Inflammatory macrophage treated with lipopolysaccharide for 1 hour (primary cell): ENCODE results near the gene PRL.

Source experiments
- DNase-seq, 2 donors: peaks; one replicate each; pipeline ENCODE4 v3.0.0-alpha.2; 2020 to 2022

The PRL gene

GRCh38 chr6:22296936-22297335, at the start of gene PRL:
Gene PRL, minus strand, starts transcription at chr6:22297036. Its CDS starts 54 bp downstream, at chr6:22296982.
- DNase-seq, result no peak

- DNase-seq, result no peak
Observed at GRCh38 chr6:22343864-22344263, 47.0 kb upstream of the PRL start.

GRCh38 chr6:22334778-22335177, 37.9 kb upstream of the PRL start:
- no peak for DNase-seq

GRCh38 chr6:22333802-22334201, 37.0 kb upstream of the PRL start:
- no peak for DNase-seq

GRCh38 chr6:22332711-22333110, 35.9 kb upstream of the PRL start:
- no peak for DNase-seq

GRCh38 chr6:22332216-22332615, 35.4 kb upstream of the PRL start:
- no peak for DNase-seq

- no peak for DNase-seq
Observed at GRCh38 chr6:22330941-22331340, 34.1 kb upstream of the PRL start.

GRCh38 chr6:22328474-22328873, 31.6 kb upstream of the PRL start:
- DNase-seq, result no peak

- no peak for DNase-seq
Observed at GRCh38 chr6:22327881-22328280, 31.0 kb upstream of the PRL start.

GRCh38 chr6:22326500-22326899, 29.7 kb upstream of the PRL start:
- DNase-seq, result no peak

GRCh38 chr6:22325481-22325880, 28.6 kb upstream of the PRL start:
- DNase-seq, result no peak

GRCh38 chr6:22323848-22324247, 27.0 kb upstream of the PRL start:
- DNase-seq, result no peak

GRCh38 chr6:22322103-22323030, 25.5 kb upstream of the PRL start:
- DNase-seq, result no peak

- no peak for DNase-seq
Observed at GRCh38 chr6:22320750-22321149, 23.9 kb upstream of the PRL start.

- DNase-seq, result no peak
Observed at GRCh38 chr6:22318404-22318803, 21.6 kb upstream of the PRL start.

- peak in 1 of 2 donors; percentile 27 for DNase-seq
Observed at GRCh38 chr6:22313796-22314195, 17.0 kb upstream of the PRL start.

- no peak for DNase-seq
Observed at GRCh38 chr6:22308939-22309338, 12.1 kb upstream of the PRL start.

GRCh38 chr6:22306741-22307466, 10.1 kb upstream of the PRL start:
- DNase-seq, result no peak

- DNase-seq, result peak; percentile 7 to 41
Observed at GRCh38 chr6:22302838-22303237, 6.0 kb upstream of the PRL start.

- DNase-seq, result no peak
Observed at GRCh38 chr6:22300273-22300998, 3.6 kb upstream of the PRL start.

- no peak for DNase-seq
Observed at GRCh38 chr6:22298475-22298890, 1.6 kb upstream of the PRL start.

GRCh38 chr6:22296067-22296466, 769 bp downstream of the PRL start:
- no peak for DNase-seq

- no peak for DNase-seq
Observed at GRCh38 chr6:22295145-22295544, 1.7 kb downstream of the PRL start.
